C4-2B (cell line): ENCODE results near the gene EN2.

ENCODE experiments used
- H3K27ac ChIP-seq: fragments of 450-650 bp; 2 replicates; pipeline ENCODE4 v1.5.1; 2017
- ZFX ChIP-seq: fragments of 450-650 bp; IDR thresholded peaks from 2 replicates; pipeline ENCODE4 v1.6.1; 2017
- TF ChIP-seq, protein P1 (sequence below): fragments of 450-650 bp; conservative IDR thresholded peaks from 2 replicates; pipeline ENCODE4 v1.5.1; 2017; ENCODE audit warnings: mild to moderate bottlenecking

Gene EN2

DNA sequence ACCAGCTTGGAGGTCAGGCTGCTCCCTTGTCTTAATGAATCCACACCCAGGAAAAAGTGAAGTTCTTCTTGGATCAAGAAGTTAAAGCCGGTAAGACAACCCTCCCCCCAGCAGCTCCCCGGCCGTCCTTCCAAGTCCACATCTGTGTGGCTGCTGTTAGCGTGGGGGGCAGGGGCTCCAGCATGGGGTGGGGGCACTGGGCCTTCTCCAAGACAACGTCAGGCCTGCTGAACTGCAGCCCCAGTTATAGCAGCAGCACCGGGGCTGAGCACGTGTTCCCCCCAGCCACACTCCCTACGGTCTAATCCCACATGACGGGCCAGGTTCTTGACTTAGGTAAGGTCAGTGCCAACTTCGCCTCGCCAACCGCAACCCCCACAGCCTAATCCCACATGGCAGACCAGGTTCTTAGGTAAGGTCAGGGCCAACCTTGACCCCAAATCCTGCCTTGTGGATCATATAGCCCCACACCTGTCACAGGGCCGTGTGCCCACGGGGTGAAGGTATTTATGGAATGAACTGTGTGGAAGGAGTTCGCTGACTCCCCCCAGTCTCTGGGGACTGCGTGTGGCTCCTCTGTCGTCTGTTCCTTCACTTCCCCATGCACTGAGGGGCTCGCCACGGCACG is 30.4 kb upstream of the EN2 start:
- TF ChIP-seq, protein P1, sequence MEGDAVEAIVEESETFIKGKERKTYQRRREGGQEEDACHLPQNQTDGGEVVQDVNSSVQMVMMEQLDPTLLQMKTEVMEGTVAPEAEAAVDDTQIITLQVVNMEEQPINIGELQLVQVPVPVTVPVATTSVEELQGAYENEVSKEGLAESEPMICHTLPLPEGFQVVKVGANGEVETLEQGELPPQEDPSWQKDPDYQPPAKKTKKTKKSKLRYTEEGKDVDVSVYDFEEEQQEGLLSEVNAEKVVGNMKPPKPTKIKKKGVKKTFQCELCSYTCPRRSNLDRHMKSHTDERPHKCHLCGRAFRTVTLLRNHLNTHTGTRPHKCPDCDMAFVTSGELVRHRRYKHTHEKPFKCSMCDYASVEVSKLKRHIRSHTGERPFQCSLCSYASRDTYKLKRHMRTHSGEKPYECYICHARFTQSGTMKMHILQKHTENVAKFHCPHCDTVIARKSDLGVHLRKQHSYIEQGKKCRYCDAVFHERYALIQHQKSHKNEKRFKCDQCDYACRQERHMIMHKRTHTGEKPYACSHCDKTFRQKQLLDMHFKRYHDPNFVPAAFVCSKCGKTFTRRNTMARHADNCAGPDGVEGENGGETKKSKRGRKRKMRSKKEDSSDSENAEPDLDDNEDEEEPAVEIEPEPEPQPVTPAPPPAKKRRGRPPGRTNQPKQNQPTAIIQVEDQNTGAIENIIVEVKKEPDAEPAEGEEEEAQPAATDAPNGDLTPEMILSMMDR = no peak
- no peak for TF ChIP-seq ZFX
- no peak overlapping the region for H3K27ac ChIP-seq

GRCh38 chr7:155428171-155428834 is 29.6 kb upstream of the EN2 start:
- TF ChIP-seq, protein P1 = no peak
- no peak for TF ChIP-seq ZFX
- H3K27ac ChIP-seq = no peak overlapping the region

GRCh38 chr7:155429651-155430050 is 28.3 kb upstream of the EN2 start:
- no peak overlapping the region for H3K27ac ChIP-seq
- TF ChIP-seq ZFX = no peak

GRCh38 chr7:155430606-155431005 is 27.3 kb upstream of the EN2 start:
- no peak overlapping the region for H3K27ac ChIP-seq
- TF ChIP-seq, protein P1 = no peak
- TF ChIP-seq ZFX = no peak

GRCh38 chr7:155431231-155431630 is 26.7 kb upstream of the EN2 start:
- TF ChIP-seq, protein P1 = no peak
- no peak for TF ChIP-seq ZFX
- H3K27ac ChIP-seq = no peak overlapping the region

- H3K27ac ChIP-seq = no peak overlapping the region
- TF ChIP-seq ZFX = no peak
- TF ChIP-seq, protein P1 = no peak
Observed at GRCh38 chr7:155431711-155432110, 26.2 kb upstream of the EN2 start.

GRCh38 chr7:155435110-155435509 is 22.8 kb upstream of the EN2 start:
- TF ChIP-seq, protein P1 = no peak
- TF ChIP-seq ZFX = no peak
- no peak overlapping the region for H3K27ac ChIP-seq

GRCh38 chr7:155437836-155438235 is 20.1 kb upstream of the EN2 start:
- no peak for TF ChIP-seq ZFX
- TF ChIP-seq, protein P1 = no peak
- no peak overlapping the region for H3K27ac ChIP-seq
